GM12878 (cell line): ENCODE data around the gene CMTM1. TPM values are rescaled to one million over a fixed set of nuclear protein-coding genes. Genes with fewer than 3 reads are reported as not detected.

Experiments used
- ATAC-seq: fragments of 200-7000 bp; cut with Tn5 transposase; 3 replicates; pipeline ENCODE4 v1.9.1; 2020; ENCODE audit warnings: mild to moderate bottlenecking, moderate library complexity
- BruUV-seq: library from RNA; stranded (reverse); fragments of 400-500 nt; replicated peaks from 2 replicates; lab custom pipeline; 2021; lab: Mats Ljungman, UMichigan
- CTCF ChIA-PET: fragments of 300-600 bp; sonication (Branson Sonifier 250); formaldehyde crosslinking; extraction: SDS; loops from one replicate; lab custom pipeline; 2021; ENCODE audit warnings: inconsistent platforms; lab: Yijun Ruan, JAX
- POLR2A ChIA-PET: fragments of 350-600 bp; formaldehyde crosslinking; extraction: SDS; loops from one replicate; lab custom pipeline; 2021; ENCODE audit warnings: inconsistent platforms; lab: Charles Lee
- RAD21 ChIA-PET: fragments of 300-600 bp; sonication (Branson Sonifier 250); formaldehyde crosslinking; loops from one replicate; lab custom pipeline; 2023; ENCODE audit warnings: antibody characterized with exemption; ENCODE audit not compliant: unreplicated experiment; lab: Charles Lee
- SMC1A ChIA-PET: fragments of 300-600 bp; sonication (Branson Sonifier 250); formaldehyde crosslinking; loops from one replicate; lab custom pipeline; 2023; ENCODE audit not compliant: unreplicated experiment, uncharacterized antibody; lab: Charles Lee
- DNase-seq: peaks from one replicate; pipeline ENCODE4 v3.0.0-alpha.2; 2011; ENCODE audit warnings: low read depth, low spot score
- FAIRE-seq: peaks from 3 replicates; lab custom pipeline; 2011; peaks lifted over from hg19 to GRCh38; lab: Jason Lieb, UNC
- H2AFZ ChIP-seq: 2 replicates; pipeline ENCODE4 v1.6.0; 2011; ENCODE audit warnings: low read depth, low read length, control low read depth; ENCODE audit not compliant: control insufficient read depth
- H3K27ac ChIP-seq: 2 replicates; pipeline ENCODE4 v1.5.1; 2011; ENCODE audit warnings: control low read depth; ENCODE audit not compliant: control insufficient read depth, insufficient read depth
- H3K27me3 ChIP-seq, 2 experiments: replicated peaks in 1 of 2; 2 replicates each; pipeline versions ENCODE4 v1.6.0 to v1.6.1; 2011; ENCODE audit warnings: low read length in 1 of 2; ENCODE audit not compliant: control insufficient read depth in 2 of 2, insufficient read depth in 2 of 2
- H3K36me3 ChIP-seq, 2 experiments: 2 replicates each; pipeline ENCODE4 v1.5.1; 2011; ENCODE audit warnings: low read length in 1 of 2; ENCODE audit not compliant: control insufficient read depth in 2 of 2, insufficient read depth in 2 of 2
- H3K4me1 ChIP-seq: 2 replicates; pipeline ENCODE4 v1.6.1; 2011; ENCODE audit warnings: mild to moderate bottlenecking, low read length, moderate library complexity, mixed read lengths; ENCODE audit not compliant: control insufficient read depth, insufficient read depth
- H3K4me2 ChIP-seq: 2 replicates; pipeline ENCODE4 v1.6.0; 2011; ENCODE audit warnings: control low read depth; ENCODE audit not compliant: control insufficient read depth, insufficient read depth
- H3K4me3 ChIP-seq: fragments of 200-600 bp; sonication (generic); 2 replicates; pipeline ENCODE4 v1.5.1; 2016
- H3K79me2 ChIP-seq: 2 replicates; pipeline ENCODE4 v1.6.0; 2011; ENCODE audit warnings: low read length; ENCODE audit not compliant: control insufficient read depth, insufficient read depth
- H3K9ac ChIP-seq: 2 replicates; pipeline ENCODE4 v1.8.0; 2011; ENCODE audit warnings: low read length, control low read depth, mixed read lengths; ENCODE audit not compliant: control insufficient read depth, insufficient read depth
- H3K9me3 ChIP-seq: replicated peaks from 3 replicates; pipeline ENCODE4 v1.5.1; 2011; ENCODE audit warnings: mild to moderate bottlenecking, low read length; ENCODE audit not compliant: control insufficient read depth, insufficient read depth
- H4K20me1 ChIP-seq: 2 replicates; pipeline ENCODE4 v1.6.0; 2011; ENCODE audit not compliant: control insufficient read depth, insufficient read depth
- ATF7 ChIP-seq: fragments of 450-650 bp; IDR thresholded peaks from 2 replicates; pipeline ENCODE4 v1.6.1; 2016; ENCODE audit warnings: low read depth, mild to moderate bottlenecking
- BRCA1 ChIP-seq: IDR thresholded peaks from 2 replicates; pipeline ENCODE4 v1.6.1; 2011; ENCODE audit warnings: low read depth, low read length, improper control_type of control experiment
- CTCF ChIP-seq, 3 experiments: IDR thresholded peaks in 2 of 3; conservative IDR thresholded peaks in 1 of 3; 2 replicates each; pipeline ENCODE4 v1.5.1; 2011; ENCODE audit warnings: low read depth in 3 of 3, low read length in 3 of 3, mild to moderate bottlenecking in 3 of 3, control low read depth in 2 of 3, moderate library complexity in 2 of 3, inconsistent platforms in 1 of 3, mixed read lengths in 1 of 3; ENCODE audit not compliant: control insufficient read depth in 2 of 3, insufficient read depth in 1 of 3; ENCODE audit errors: extremely low read depth in 1 of 3
- MYC ChIP-seq: IDR thresholded peaks from 2 replicates; pipeline ENCODE4 v1.6.1; 2011; ENCODE audit warnings: mild to moderate bottlenecking, low read length, moderate library complexity, inconsistent platforms; ENCODE audit not compliant: insufficient read depth, insufficient replicate concordance, insufficient read length, severe bottlenecking
- PAX5 ChIP-seq: IDR thresholded peaks from 2 replicates; pipeline ENCODE4 v1.6.1; 2011; ENCODE audit warnings: low read depth, low read length, borderline replicate concordance
- POLR2AphosphoS2 ChIP-seq: IDR thresholded peaks from 2 replicates; pipeline ENCODE4 v1.6.1; 2011; ENCODE audit warnings: low read depth, mild to moderate bottlenecking, low read length, improper control_type of control experiment, moderate library complexity
- SIX5 ChIP-seq: IDR thresholded peaks from 2 replicates; pipeline ENCODE4 v1.6.1; 2011; ENCODE audit warnings: mild to moderate bottlenecking, low read depth, low read length, moderate library complexity; ENCODE audit not compliant: severe bottlenecking
- SUPT20H ChIP-seq: IDR thresholded peaks from 2 replicates; pipeline ENCODE4 v1.6.1; 2011; ENCODE audit warnings: low read depth, mild to moderate bottlenecking, low read length, moderate library complexity, borderline replicate concordance; ENCODE audit not compliant: control insufficient read depth
- SUZ12 ChIP-seq: fragments of 200-600 bp; sonication (generic); IDR thresholded peaks from one replicate; pipeline ENCODE4 v1.6.1; 2018; ENCODE audit warnings: antibody characterized with exemption, mild to moderate bottlenecking; ENCODE audit not compliant: unreplicated experiment
- USF1 ChIP-seq: IDR thresholded peaks from 2 replicates; pipeline ENCODE4 v1.6.1; 2011; ENCODE audit warnings: borderline replicate concordance, low read depth, mild to moderate bottlenecking, moderate library complexity, mixed read lengths, low read length; ENCODE audit not compliant: insufficient read depth; ENCODE audit errors: extremely low read length
- ZBTB4 ChIP-seq: fragments of 450-650 bp; formaldehyde crosslinking; IDR thresholded peaks from 2 replicates; pipeline ENCODE4 v1.4.0; 2022; ENCODE audit warnings: mild to moderate bottlenecking, moderate library complexity
- ZBTB40 ChIP-seq: fragments of 450-650 bp; IDR thresholded peaks from 2 replicates; pipeline ENCODE4 v1.6.1; 2016; ENCODE audit warnings: mild to moderate bottlenecking, moderate library complexity, borderline replicate concordance
- WGBS: methylation state at CpG from one replicate; pipeline ENCODE4 v1.1.6; 2016; ENCODE audit warnings: low lambda C conversion rate; ENCODE audit not compliant: insufficient replicate concordance, insufficient coverage; ENCODE audit errors: missing lambda C conversion rate; 5-methylcytosine and 5-hydroxymethylcytosine counted together
- in situ Hi-C: fragments of 300-500 bp; cut with MboI; formaldehyde crosslinking; loops from 9 replicates; pipeline ENCODE4 v1.14.3; 2018; ENCODE audit warnings: mixed read lengths
- intact Hi-C: fragments of 100-400 bp; cut with micrococcal nuclease; formaldehyde crosslinking; loops from one replicate; pipeline ENCODE4 v1.14.2; 2022; ENCODE audit not compliant: unreplicated experiment
- polyA plus RNA-seq, 11 experiments: library from polyadenylated mRNA; depleted of rRNA in 4 of 11; unstranded in 6 of 11; stranded (reverse) in 5 of 11; fragments of >200 nt; fragmentation: Nextera tagmentation in 4 of 11; fragmentation: Illumina TruSeq in 1 of 11; extraction: Ambion mirVana in 4 of 11; extraction: Trizol in 1 of 11; gene quantifications; 1 replicate in 1 of 11; 2 replicates in 10 of 11; pipeline versions ENCODE4 v1.2.1 to v1.2.3, GENCODE V29; 2011 to 2016; ENCODE audit warnings: inconsistent platforms in 2 of 11, missing spikeins in 2 of 11, low read depth in 1 of 11
- total RNA-seq, 4 experiments: library from RNA; depleted of rRNA in 3 of 4; stranded (reverse); fragments of >200 nt in 3 of 4; fragmentation: Illumina TruSeq in 1 of 4; extraction: Trizol in 1 of 4; gene quantifications; 2 replicates each; pipeline versions ENCODE4 v1.2.1 to v1.2.3, GENCODE V29; 2013 to 2021

The CMTM1 gene
- total and polyA plus RNA-seq, 10 of the 15 experiments (the other 5 are each of a cell fraction or from before 2014, with no cell fraction given): 0.09 to 3.0 (median 1.4) TPM; not detected in 2

GRCh38 chr16:66592814-66593213 lies 26.6 kb downstream of the CMTM1 start:
- no peak for ATAC-seq
- CTCF ChIA-PET: interaction anchor here (2.8 kb wide), 1 partner anchor 11 kb away, joined by 9 read pairs; no protein-coding TSS in a partner anchor
- Histone ChIP-seq H3K9me3 (no peaks in the 10 kb centered on the region; the same call in 2 of the 3 replicates), H3K27ac (no peak overlapping the region), H2AFZ (no peak overlapping the region), H3K4me2 (no peak overlapping the region), H3K79me2 (no peaks in the 10 kb centered on the region), H4K20me1 (no peaks in the 10 kb centered on the region), H3K4me1 (peaks cover 12% of the 10 kb centered on the region), H3K36me3 (no peaks in the 10 kb centered on the region), H3K27me3 (peaks cover 0 to 4% of the 10 kb centered on the region in 2 experiments; a peak in 1 of 4 replicates), H3K9ac (no peak overlapping the region), H3K4me3 (no peak overlapping the region)
- no peak for DNase-seq
- RAD21 ChIA-PET: no interaction called here
- intact Hi-C loops (no loop called here), in situ Hi-C loops (no loop called here)
- POLR2A ChIA-PET: interaction anchor here (0.6 kb wide), 1 partner anchor 80 kb away, joined by 3 read pairs; no protein-coding TSS in a partner anchor
- TF ChIP-seq ZBTB40: no peak
- no peak for TF ChIP-seq SUZ12
- TF ChIP-seq MYC: no peak
- TF ChIP-seq SIX5: no peak
- no peak for TF ChIP-seq CTCF (IDR thresholded peaks at IDR 0.05 in 2 of 3, conservative IDR thresholded peaks at IDR 0.05 in 1 of 3; ENCODE audit: control insufficient read depth in 2 of 3, extremely low read depth in 1 of 3, insufficient read depth in 1 of 3, low read depth in 3 of 3, low read length in 3 of 3)
- no peak for TF ChIP-seq SUPT20H
- TF ChIP-seq ATF7: no peak
- TF ChIP-seq ZBTB4 (CRISPR knock-in tag): no peak
- TF ChIP-seq BRCA1: no peak
- TF ChIP-seq PAX5: no peak
- no peak for TF ChIP-seq POLR2AphosphoS2
- TF ChIP-seq USF1: no peak
- no TSS peak for BruUV-seq
- SMC1A ChIA-PET: no interaction called here
- 56% methylated on average over 3 of the region's 3 CpGs for WGBS
- no peak for FAIRE-seq
